WTC11 (cell line): ENCODE measurements around the gene CD6. TPM values are rescaled to one million over a fixed set of nuclear protein-coding genes. Genes with fewer than 3 reads are reported as not detected.

Experiments
- ATAC-seq: fragments of 200-7000 bp; cut with Tn5 transposase; 2 replicates; pipeline ENCODE4 v1.10.0; 2021; ENCODE audit warnings: mild to moderate bottlenecking, moderate library complexity
- CTCF ChIA-PET: fragments of 300-600 bp; sonication (Branson Sonifier 250); formaldehyde crosslinking; loops from one replicate; lab custom pipeline; 2021; ENCODE audit warnings: antibody characterized with exemption; lab: Charles Lee
- POLR2A ChIA-PET: fragments of 350-600 bp; sonication (Branson Sonifier 250); formaldehyde crosslinking; loops from one replicate; lab custom pipeline; 2021; ENCODE audit warnings: antibody characterized with exemption; lab: Charles Lee
- DNase-seq: peaks from one replicate; pipeline ENCODE4 v3.0.0; 2021; ENCODE audit warnings: low spot score
- H3K27ac Mint-ChIP-seq: 2 replicates; pipeline ENCODE4 v1.8.0; 2021; ENCODE audit warnings: mixed read lengths
- H3K27me3 Mint-ChIP-seq: 2 replicates; pipeline ENCODE4 v1.8.0; 2021; ENCODE audit warnings: low read depth, mild to moderate bottlenecking, moderate library complexity, mixed read lengths
- H3K36me3 Mint-ChIP-seq: 2 replicates; pipeline ENCODE4 v1.8.0; 2021; ENCODE audit warnings: mixed read lengths
- H3K4me1 Mint-ChIP-seq: 2 replicates; pipeline ENCODE4 v1.8.0; 2022; ENCODE audit warnings: mixed read lengths
- H3K4me3 Mint-ChIP-seq: 2 replicates; pipeline ENCODE4 v1.8.0; 2021; ENCODE audit warnings: mild to moderate bottlenecking, moderate library complexity, mixed read lengths
- H3K9me3 Mint-ChIP-seq: 2 replicates; pipeline ENCODE4 v1.8.0; 2021; ENCODE audit warnings: mixed read lengths
- CREM ChIP-seq: sonication (generic); formaldehyde crosslinking; IDR thresholded peaks from 2 replicates; pipeline ENCODE4 v1.8.1; 2022; ENCODE audit warnings: mild to moderate bottlenecking, missing genetic modification reagents, moderate library complexity
- ETV6 ChIP-seq: sonication (generic); formaldehyde crosslinking; IDR thresholded peaks from 2 replicates; pipeline ENCODE4 v1.8.1; 2022; ENCODE audit warnings: mild to moderate bottlenecking, missing genetic modification reagents
- FOXJ3 ChIP-seq: sonication (generic); formaldehyde crosslinking; IDR thresholded peaks from 2 replicates; pipeline ENCODE4 v1.9.0; 2021; ENCODE audit warnings: missing genetic modification reagents, mild to moderate bottlenecking, borderline replicate concordance
- GTF2I ChIP-seq: fragments of 250-450 bp; sonication (Bioruptor Pico); conservative IDR thresholded peaks from 2 replicates; pipeline ENCODE4 v1.4.0; 2021; ENCODE audit warnings: mild to moderate bottlenecking
- IRF2 ChIP-seq: sonication (generic); formaldehyde crosslinking; IDR thresholded peaks from 2 replicates; pipeline ENCODE4 v1.8.0; 2022; ENCODE audit warnings: low read depth, missing genetic modification reagents, borderline replicate concordance
- JAZF1 ChIP-seq: fragments of 250-450 bp; sonication (Bioruptor Pico); IDR thresholded peaks from 2 replicates; pipeline ENCODE4 v1.9.0; 2021; ENCODE audit warnings: moderate library complexity, mild to moderate bottlenecking, inconsistent platforms
- NFATC4 ChIP-seq: fragments of 250-450 bp; sonication (Bioruptor Pico); IDR thresholded peaks from 2 replicates; pipeline ENCODE4 v1.9.0; 2021; ENCODE audit warnings: mild to moderate bottlenecking
- NR1H2 ChIP-seq: sonication (generic); formaldehyde crosslinking; IDR thresholded peaks from 2 replicates; pipeline ENCODE4 v1.9.0; 2021; ENCODE audit warnings: mild to moderate bottlenecking, moderate library complexity, missing genetic modification reagents
- NR3C1 ChIP-seq: sonication (generic); formaldehyde crosslinking; conservative IDR thresholded peaks from 2 replicates; pipeline ENCODE4 v1.8.1; 2023; ENCODE audit warnings: low read depth, mild to moderate bottlenecking, missing genetic modification reagents
- RORB ChIP-seq: fragments of 250-450 bp; sonication (Bioruptor Pico); IDR thresholded peaks from 2 replicates; pipeline ENCODE4 v1.9.0; 2021; ENCODE audit warnings: mild to moderate bottlenecking
- SOX15 ChIP-seq: fragments of 250-450 bp; sonication (Bioruptor Pico); IDR thresholded peaks from 2 replicates; pipeline ENCODE4 v1.9.0; 2021; ENCODE audit warnings: mild to moderate bottlenecking
- TEAD1 ChIP-seq: sonication (generic); formaldehyde crosslinking; IDR thresholded peaks from 2 replicates; pipeline ENCODE4 v1.8.0; 2022; ENCODE audit warnings: mild to moderate bottlenecking, missing genetic modification reagents
- ZNF423 ChIP-seq: fragments of 250-450 bp; sonication (Bioruptor Pico); IDR thresholded peaks from 2 replicates; pipeline ENCODE4 v2.1.2; 2022; ENCODE audit warnings: mild to moderate bottlenecking, moderate library complexity
- ZNF671 ChIP-seq: fragments of 250-450 bp; sonication (Bioruptor Pico); IDR thresholded peaks from 2 replicates; pipeline ENCODE4 v1.8.0; 2021; ENCODE audit warnings: mild to moderate bottlenecking
- total RNA-seq: library from RNA; stranded (reverse); gene quantifications from 3 replicates; pipeline ENCODE4 v1.2.3, GENCODE V29; 2021
- TF ChIP-seq, protein P1 (sequence below): sonication (generic); formaldehyde crosslinking; IDR thresholded peaks from 2 replicates; pipeline ENCODE4 v1.8.1; 2023; ENCODE audit warnings: mild to moderate bottlenecking, missing genetic modification reagents, moderate library complexity
- TF ChIP-seq, protein P2 (sequence below): sonication (generic); formaldehyde crosslinking; IDR thresholded peaks from 2 replicates; pipeline ENCODE4 v1.8.0; 2023; ENCODE audit warnings: mild to moderate bottlenecking, missing genetic modification reagents
- TF ChIP-seq, protein P3 (sequence below): sonication (generic); formaldehyde crosslinking; IDR thresholded peaks from 2 replicates; pipeline ENCODE4 v1.8.1; 2022; ENCODE audit warnings: mild to moderate bottlenecking, missing genetic modification reagents, moderate library complexity, borderline replicate concordance
- TF ChIP-seq, protein P4 (sequence below): fragments of 250-450 bp; sonication (Bioruptor Pico); IDR thresholded peaks from 2 replicates; pipeline ENCODE4 v1.9.0; 2021; ENCODE audit warnings: moderate library complexity, mild to moderate bottlenecking, inconsistent platforms, borderline replicate concordance
- TF ChIP-seq, protein P5 (sequence below): fragments of 200-600 bp; IDR thresholded peaks from 2 replicates; pipeline ENCODE4 v1.8.0; 2022; ENCODE audit warnings: antibody characterized with exemption
- TF ChIP-seq, protein P6 (sequence below): sonication (generic); formaldehyde crosslinking; IDR thresholded peaks from 2 replicates; pipeline ENCODE4 v1.8.1; 2022; ENCODE audit warnings: missing genetic modification reagents, borderline replicate concordance
- TF ChIP-seq, protein P7 (sequence below): sonication (generic); formaldehyde crosslinking; IDR thresholded peaks from 2 replicates; pipeline ENCODE4 v1.8.0; 2022; ENCODE audit warnings: mild to moderate bottlenecking, missing genetic modification reagents

CD6 gene
- total RNA-seq, 1 experiment from 2014 or later, result 1.0 TPM

DNA sequence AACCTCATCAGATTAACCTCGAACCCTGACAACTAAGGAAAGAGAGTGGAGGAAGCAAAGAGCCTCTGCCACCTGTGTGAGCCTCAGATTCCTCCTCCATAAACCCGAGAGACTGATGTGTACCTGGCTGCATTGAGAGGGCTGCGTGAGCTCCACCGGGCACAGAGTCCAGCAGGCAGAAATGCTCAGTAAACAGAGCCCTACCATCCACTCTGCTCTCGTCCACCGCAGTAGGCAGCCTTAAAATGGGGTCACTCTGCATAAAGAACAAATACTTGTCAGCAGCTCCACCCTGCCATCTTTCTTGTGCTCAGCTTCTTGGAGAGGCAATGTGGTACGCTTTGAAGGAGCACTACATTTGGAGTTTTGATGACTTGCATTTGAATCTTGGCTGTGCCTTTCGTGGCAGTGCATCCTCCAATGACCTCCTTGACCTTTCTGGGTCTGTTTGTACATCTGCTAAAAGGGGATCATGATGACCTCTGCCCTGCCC is 87.8 kb downstream of the CD6 start:
- no peaks in the 10 kb centered on the region for H3K27me3 Mint-ChIP-seq
- ATAC-seq, result no peak
- CTCF ChIA-PET, result no interaction called here
- POLR2A ChIA-PET, result no interaction called here
- TF ChIP-seq ZNF671 (CRISPR knock-in tag), result no peak
- TF ChIP-seq, protein P1, sequence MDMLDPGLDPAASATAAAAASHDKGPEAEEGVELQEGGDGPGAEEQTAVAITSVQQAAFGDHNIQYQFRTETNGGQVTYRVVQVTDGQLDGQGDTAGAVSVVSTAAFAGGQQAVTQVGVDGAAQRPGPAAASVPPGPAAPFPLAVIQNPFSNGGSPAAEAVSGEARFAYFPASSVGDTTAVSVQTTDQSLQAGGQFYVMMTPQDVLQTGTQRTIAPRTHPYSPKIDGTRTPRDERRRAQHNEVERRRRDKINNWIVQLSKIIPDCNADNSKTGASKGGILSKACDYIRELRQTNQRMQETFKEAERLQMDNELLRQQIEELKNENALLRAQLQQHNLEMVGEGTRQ, result no peak
- TF ChIP-seq, protein P2, sequence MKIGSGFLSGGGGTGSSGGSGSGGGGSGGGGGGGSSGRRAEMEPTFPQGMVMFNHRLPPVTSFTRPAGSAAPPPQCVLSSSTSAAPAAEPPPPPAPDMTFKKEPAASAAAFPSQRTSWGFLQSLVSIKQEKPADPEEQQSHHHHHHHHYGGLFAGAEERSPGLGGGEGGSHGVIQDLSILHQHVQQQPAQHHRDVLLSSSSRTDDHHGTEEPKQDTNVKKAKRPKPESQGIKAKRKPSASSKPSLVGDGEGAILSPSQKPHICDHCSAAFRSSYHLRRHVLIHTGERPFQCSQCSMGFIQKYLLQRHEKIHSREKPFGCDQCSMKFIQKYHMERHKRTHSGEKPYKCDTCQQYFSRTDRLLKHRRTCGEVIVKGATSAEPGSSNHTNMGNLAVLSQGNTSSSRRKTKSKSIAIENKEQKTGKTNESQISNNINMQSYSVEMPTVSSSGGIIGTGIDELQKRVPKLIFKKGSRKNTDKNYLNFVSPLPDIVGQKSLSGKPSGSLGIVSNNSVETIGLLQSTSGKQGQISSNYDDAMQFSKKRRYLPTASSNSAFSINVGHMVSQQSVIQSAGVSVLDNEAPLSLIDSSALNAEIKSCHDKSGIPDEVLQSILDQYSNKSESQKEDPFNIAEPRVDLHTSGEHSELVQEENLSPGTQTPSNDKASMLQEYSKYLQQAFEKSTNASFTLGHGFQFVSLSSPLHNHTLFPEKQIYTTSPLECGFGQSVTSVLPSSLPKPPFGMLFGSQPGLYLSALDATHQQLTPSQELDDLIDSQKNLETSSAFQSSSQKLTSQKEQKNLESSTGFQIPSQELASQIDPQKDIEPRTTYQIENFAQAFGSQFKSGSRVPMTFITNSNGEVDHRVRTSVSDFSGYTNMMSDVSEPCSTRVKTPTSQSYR (CRISPR knock-in tag), result no peak
- no peak for TF ChIP-seq RORB (CRISPR knock-in tag)
- no peak for TF ChIP-seq CREM (CRISPR knock-in tag)
- no peak for TF ChIP-seq FOXJ3 (CRISPR knock-in tag)
- TF ChIP-seq, all 79 proteins: peak for 0
- Mint-ChIP-seq H3K27ac (no peak overlapping the region), H3K4me1 (no peaks in the 10 kb centered on the region), H3K4me3 (no peak overlapping the region), H3K9me3 (no peaks in the 10 kb centered on the region), H3K36me3 (no peaks in the 10 kb centered on the region)
- DNase-seq, result no peak

DNA sequence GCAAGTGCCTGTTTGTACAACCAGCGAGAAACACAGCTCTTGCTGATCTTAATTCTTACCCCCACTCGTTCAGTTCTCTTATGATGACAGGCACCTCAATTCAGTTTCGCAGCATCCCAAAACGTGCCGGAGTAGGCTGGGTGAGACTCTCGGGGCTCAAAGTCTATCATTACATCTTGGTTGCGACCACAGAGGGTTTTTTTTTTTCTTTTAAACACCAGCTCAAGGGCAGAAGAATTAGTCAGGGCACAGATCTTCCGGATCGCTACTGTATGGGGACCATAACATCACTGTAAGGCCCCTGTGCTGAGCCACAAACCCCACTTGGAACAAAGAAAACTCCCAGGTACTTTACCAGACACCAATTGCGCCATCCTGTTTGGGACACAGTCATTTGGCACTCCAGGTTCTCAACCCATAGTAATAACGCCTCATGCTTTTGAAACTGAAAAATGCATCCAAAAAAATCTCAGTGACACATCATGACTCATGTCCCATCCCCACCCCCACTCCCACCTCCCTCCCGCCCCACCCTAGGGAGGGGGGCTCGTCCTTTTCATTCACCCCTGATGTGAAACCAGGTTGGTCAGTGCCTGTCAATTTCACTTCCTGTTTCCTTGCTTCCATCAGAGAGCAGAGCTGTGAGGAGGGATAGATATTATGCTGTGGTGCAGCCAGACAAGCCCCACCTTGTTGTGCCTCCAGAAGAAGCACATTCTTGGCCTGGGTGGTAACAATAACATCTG is 89.8 kb downstream of the CD6 start:
- Mint-ChIP-seq H3K36me3 (no peaks in the 10 kb centered on the region), H3K4me3 (no peak overlapping the region), H3K9me3 (no peaks in the 10 kb centered on the region), H3K4me1 (0 out of 2 replicates have a peak, but pooled peaks cover 3% of the 10 kb centered on the region), H3K27me3 (no peaks in the 10 kb centered on the region), H3K27ac (no peak overlapping the region)
- ChIA-PET POLR2A (no interaction called here), CTCF (interaction anchor here (1.1 kb wide), 1 partner anchor 56 kb away, joined by 3 read pairs; no protein-coding TSS in a partner anchor)
- no peak for ATAC-seq
- TF ChIP-seq ZNF423 (CRISPR knock-in tag) (no peak), NR1H2 (CRISPR knock-in tag) (no peak), SOX15 (no peak), GTF2I (CRISPR knock-in tag) (no peak), NR3C1 (no peak), NFATC4 (no peak), TEAD1 (CRISPR knock-in tag) (no peak), JAZF1 (no peak), IRF2 (CRISPR knock-in tag) (no peak), ETV6 (CRISPR knock-in tag) (no peak)
- TF ChIP-seq, protein P3, sequence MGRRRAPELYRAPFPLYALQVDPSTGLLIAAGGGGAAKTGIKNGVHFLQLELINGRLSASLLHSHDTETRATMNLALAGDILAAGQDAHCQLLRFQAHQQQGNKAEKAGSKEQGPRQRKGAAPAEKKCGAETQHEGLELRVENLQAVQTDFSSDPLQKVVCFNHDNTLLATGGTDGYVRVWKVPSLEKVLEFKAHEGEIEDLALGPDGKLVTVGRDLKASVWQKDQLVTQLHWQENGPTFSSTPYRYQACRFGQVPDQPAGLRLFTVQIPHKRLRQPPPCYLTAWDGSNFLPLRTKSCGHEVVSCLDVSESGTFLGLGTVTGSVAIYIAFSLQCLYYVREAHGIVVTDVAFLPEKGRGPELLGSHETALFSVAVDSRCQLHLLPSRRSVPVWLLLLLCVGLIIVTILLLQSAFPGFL (CRISPR knock-in tag), result no peak
- TF ChIP-seq, protein P4, sequence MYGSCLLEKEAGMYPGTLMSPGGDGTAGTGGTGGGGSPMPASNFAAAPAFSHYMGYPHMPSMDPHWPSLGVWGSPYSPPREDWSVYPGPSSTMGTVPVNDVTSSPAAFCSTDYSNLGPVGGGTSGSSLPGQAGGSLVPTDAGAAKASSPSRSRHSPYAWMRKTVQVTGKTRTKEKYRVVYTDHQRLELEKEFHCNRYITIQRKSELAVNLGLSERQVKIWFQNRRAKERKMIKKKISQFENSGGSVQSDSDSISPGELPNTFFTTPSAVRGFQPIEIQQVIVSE (CRISPR knock-in tag), result no peak
- TF ChIP-seq, protein P5, sequence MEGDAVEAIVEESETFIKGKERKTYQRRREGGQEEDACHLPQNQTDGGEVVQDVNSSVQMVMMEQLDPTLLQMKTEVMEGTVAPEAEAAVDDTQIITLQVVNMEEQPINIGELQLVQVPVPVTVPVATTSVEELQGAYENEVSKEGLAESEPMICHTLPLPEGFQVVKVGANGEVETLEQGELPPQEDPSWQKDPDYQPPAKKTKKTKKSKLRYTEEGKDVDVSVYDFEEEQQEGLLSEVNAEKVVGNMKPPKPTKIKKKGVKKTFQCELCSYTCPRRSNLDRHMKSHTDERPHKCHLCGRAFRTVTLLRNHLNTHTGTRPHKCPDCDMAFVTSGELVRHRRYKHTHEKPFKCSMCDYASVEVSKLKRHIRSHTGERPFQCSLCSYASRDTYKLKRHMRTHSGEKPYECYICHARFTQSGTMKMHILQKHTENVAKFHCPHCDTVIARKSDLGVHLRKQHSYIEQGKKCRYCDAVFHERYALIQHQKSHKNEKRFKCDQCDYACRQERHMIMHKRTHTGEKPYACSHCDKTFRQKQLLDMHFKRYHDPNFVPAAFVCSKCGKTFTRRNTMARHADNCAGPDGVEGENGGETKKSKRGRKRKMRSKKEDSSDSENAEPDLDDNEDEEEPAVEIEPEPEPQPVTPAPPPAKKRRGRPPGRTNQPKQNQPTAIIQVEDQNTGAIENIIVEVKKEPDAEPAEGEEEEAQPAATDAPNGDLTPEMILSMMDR, result no peak
- TF ChIP-seq, protein P6, sequence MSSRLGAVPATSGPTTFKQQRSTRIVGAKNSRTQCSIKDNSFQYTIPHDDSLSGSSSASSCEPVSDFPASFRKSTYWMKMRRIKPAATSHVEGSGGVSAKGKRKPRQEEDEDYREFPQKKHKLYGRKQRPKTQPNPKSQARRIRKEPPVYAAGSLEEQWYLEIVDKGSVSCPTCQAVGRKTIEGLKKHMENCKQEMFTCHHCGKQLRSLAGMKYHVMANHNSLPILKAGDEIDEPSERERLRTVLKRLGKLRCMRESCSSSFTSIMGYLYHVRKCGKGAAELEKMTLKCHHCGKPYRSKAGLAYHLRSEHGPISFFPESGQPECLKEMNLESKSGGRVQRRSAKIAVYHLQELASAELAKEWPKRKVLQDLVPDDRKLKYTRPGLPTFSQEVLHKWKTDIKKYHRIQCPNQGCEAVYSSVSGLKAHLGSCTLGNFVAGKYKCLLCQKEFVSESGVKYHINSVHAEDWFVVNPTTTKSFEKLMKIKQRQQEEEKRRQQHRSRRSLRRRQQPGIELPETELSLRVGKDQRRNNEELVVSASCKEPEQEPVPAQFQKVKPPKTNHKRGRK (CRISPR knock-in tag), result no peak
- TF ChIP-seq, protein P7, sequence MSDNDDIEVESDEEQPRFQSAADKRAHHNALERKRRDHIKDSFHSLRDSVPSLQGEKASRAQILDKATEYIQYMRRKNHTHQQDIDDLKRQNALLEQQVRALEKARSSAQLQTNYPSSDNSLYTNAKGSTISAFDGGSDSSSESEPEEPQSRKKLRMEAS (CRISPR knock-in tag), result no peak
- no peak for DNase-seq
